GM19395 (cell line): ENCODE data around the gene MAGI2.
"Not testable (repeated sequence)": the region's sequence is repeated elsewhere in the genome, so short reads cannot be mapped to it uniquely, and the experiment has no call there.

Experiments used
- ATAC-seq: cut with Tn5 transposase; IDR thresholded peaks from one replicate; pipeline ENCODE4 v1.9.1; 2021; ENCODE audit warnings: mild to moderate bottlenecking, moderate library complexity; ENCODE audit not compliant: unreplicated experiment

MAGI2 gene

GRCh38 chr7:78967561-78967960, 485.9 kb downstream of the MAGI2 start:
- ATAC-seq: not testable (repeated sequence)

- ATAC-seq: no peak
These were observed 486.4 kb downstream of the MAGI2 start for GRCh38 chr7:78967046-78967445.

GRCh38 chr7:78959477-78959876, 494.0 kb downstream of the MAGI2 start:
- ATAC-seq: no peak

- ATAC-seq: no peak
These were observed 498.1 kb downstream of the MAGI2 start for GRCh38 chr7:78955329-78955728.

- ATAC-seq: no peak
These were observed 499.6 kb downstream of the MAGI2 start for GRCh38 chr7:78953726-78954363.

- ATAC-seq: no peak
These were observed 500.4 kb downstream of the MAGI2 start for GRCh38 chr7:78953090-78953489.

- no peak for ATAC-seq
These were observed 513.8 kb downstream of the MAGI2 start for GRCh38 chr7:78939669-78940068.

- no peak for ATAC-seq
These were observed 528.9 kb downstream of the MAGI2 start for GRCh38 chr7:78924581-78924980.

GRCh38 chr7:78912781-78913180, 540.7 kb downstream of the MAGI2 start:
- ATAC-seq: no peak

- no peak for ATAC-seq
These were observed 546.7 kb downstream of the MAGI2 start for GRCh38 chr7:78906735-78907134.

GRCh38 chr7:78905436-78905835, 548.0 kb downstream of the MAGI2 start:
- no peak for ATAC-seq

GRCh38 chr7:78904983-78905382, 548.5 kb downstream of the MAGI2 start:
- no peak for ATAC-seq

GRCh38 chr7:78901566-78901965, 551.9 kb downstream of the MAGI2 start:
- no peak for ATAC-seq

GRCh38 chr7:78900806-78901205, 552.7 kb downstream of the MAGI2 start:
- ATAC-seq: no peak

- ATAC-seq: no peak
These were observed 558.1 kb downstream of the MAGI2 start for GRCh38 chr7:78895393-78895792.

GRCh38 chr7:78879206-78879605, 574.3 kb downstream of the MAGI2 start:
- ATAC-seq: no peak

GRCh38 chr7:78873117-78873516, 580.4 kb downstream of the MAGI2 start:
- ATAC-seq: no peak

GRCh38 chr7:78864339-78864738, 589.1 kb downstream of the MAGI2 start:
- ATAC-seq: no peak

- ATAC-seq: no peak
These were observed 590.2 kb downstream of the MAGI2 start for GRCh38 chr7:78863281-78863680.

GRCh38 chr7:78862411-78862900, 591.0 kb downstream of the MAGI2 start:
- ATAC-seq: no peak

- ATAC-seq: no peak
These were observed 600.5 kb downstream of the MAGI2 start for GRCh38 chr7:78852951-78853350.

- ATAC-seq: no peak
These were observed 603.2 kb downstream of the MAGI2 start for GRCh38 chr7:78850093-78850740.

- no peak for ATAC-seq
These were observed 608.3 kb downstream of the MAGI2 start for GRCh38 chr7:78845155-78845554.
